ENCODE data around the gene ARPC1B. TPM values are rescaled to one million over a fixed set of nuclear protein-coding genes. Genes with fewer than 3 reads are reported as not detected.
"Not testable (repeated sequence)": the region's sequence is repeated elsewhere in the genome, so short reads cannot be mapped to it uniquely, and the experiment has no call there.

The ARPC1B gene
- polyA plus RNA-seq, 1 donor from 2014 or later = 728 TPM

DNA sequence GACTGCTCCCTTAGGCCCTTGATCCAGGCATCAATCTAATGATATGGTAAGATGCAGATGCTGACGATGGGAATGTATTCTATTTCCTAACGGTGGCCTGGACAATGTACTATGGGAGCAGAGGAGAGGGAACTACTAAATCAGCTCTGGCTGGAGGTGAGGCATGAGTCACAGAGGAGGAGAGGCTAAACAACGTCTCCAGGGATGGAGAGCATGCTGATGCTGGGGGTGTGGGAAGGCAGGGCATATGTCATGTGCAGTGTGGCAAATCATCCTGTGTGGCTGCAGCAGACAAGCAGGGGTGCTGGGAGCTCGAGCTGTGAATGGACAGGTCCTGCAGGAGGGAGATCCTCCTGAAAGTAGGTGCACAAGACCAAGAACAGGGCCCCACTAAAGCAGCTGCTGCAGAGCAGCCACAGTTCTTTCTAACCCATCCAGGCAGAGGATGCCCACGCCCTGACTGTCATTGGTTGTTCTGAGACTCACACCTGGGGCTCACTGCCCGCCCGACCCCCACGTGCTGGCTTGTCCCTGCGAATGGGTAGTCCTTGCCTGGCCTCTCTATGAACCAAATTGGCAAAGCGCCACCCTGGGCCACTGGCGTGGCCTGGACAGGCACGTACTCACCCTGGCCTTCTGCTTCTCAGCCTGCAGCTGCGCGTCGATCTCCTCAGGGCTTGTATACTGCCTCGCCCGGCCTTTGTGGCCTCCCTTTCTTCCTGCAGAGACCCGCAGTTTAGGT lies 29.9 kb downstream of the ARPC1B start:
- H3K4me1 Mint-ChIP-seq = peaks cover 21 to 24% (median 23%) of the 10 kb centered on the region in 3 donors
- peak overlapping the region in 2 of 4 donors; percentile 38 to 55 for H3K4me3 Mint-ChIP-seq
- no peaks in the 10 kb centered on the region for H3K9me3 Mint-ChIP-seq
- peaks cover 4% of the 10 kb centered on the region for H3K36me3 Mint-ChIP-seq
- H3K27me3 Mint-ChIP-seq = no peaks in the 10 kb centered on the region
- H3K27ac Mint-ChIP-seq = peak overlapping the region; percentile 29 to 78 (median 65)

DNA sequence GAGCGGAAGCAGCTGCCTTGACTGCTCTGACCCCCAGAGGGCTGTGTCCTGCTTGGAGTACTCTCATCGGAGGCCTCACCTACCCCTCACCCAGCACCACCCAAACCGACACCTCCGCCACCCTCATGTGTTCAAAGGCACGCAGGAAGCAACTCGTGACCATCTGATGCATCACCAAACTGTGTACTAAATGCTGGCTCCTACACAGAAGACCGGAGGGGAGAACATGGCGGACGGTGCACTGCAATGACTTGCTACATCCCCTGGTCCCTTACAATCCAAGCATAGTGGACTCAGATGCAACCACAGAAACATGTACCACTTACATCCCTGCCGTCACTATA lies 30.4 kb downstream of the ARPC1B start:
- peaks cover 23 to 24% (median 24%) of the 10 kb centered on the region in 3 donors for H3K4me1 Mint-ChIP-seq
- H3K27ac Mint-ChIP-seq = peak overlapping the region in 1 of 3 donors; percentile 58
- no peaks in the 10 kb centered on the region for H3K27me3 Mint-ChIP-seq
- peaks cover 4% of the 10 kb centered on the region for H3K36me3 Mint-ChIP-seq
- H3K9me3 Mint-ChIP-seq = no peaks in the 10 kb centered on the region
- peak overlapping the region in 2 of 4 donors; percentile 39 to 55 for H3K4me3 Mint-ChIP-seq

DNA sequence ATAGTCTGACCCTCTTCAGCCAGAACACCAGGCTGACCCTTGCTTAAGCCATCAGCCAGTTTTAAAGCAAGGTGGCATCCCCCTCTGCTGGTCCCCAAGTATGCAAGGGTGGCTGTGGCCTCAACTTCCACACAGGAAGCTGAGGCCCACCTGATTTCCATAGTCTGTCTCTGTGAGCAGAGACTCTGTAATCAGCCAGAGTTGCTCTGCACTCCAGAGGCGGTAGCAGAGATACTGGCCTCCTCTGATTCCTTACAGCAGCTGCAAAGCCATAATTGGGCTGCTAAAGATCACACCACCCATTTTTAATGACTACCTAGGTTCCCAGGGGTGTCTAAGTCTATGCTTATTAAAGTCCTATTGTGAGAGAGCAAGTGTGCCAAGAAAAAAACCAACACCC lies 32.0 kb downstream of the ARPC1B start:
- Mint-ChIP-seq H3K36me3 (peaks cover 7% of the 10 kb centered on the region), H3K27me3 (no peaks in the 10 kb centered on the region), H3K4me3 (peak overlapping the region; percentile 18 to 100 (median 86)), H3K9me3 (no peaks in the 10 kb centered on the region), H3K4me1 (peaks cover 27 to 32% (median 29%) of the 10 kb centered on the region in 3 donors), H3K27ac (peak overlapping the region in 2 of 3 donors; percentile 63 to 98)

DNA sequence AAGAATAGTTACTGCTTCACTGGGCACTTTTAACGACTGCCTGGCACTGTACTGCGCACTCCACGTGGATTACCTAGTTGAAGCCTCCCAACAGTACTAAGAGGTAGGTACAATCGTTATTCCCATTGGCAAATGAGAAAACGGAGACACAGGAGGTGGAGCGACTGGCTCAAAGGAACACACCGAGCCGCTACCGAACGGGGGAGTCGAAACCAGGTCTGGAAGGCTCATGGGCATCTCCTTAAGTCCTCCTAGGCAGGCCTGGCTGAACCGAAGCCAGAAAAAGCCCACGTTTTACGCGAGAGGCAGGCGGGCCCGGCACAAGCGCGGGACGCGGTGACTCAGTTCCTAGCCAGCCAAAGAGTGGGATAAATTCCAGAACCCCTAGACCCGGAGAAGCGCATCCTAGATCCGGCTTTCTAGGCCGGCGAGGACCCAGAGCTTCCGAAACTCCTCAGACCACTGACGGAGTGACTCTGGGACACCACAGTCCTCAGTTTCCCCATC lies 33.4 kb downstream of the ARPC1B start:
- H3K27ac Mint-ChIP-seq = peak overlapping the region; percentile 97 to 99 (median 98)
- peaks cover 7% of the 10 kb centered on the region for H3K36me3 Mint-ChIP-seq
- peak overlapping the region; percentile 99 to 100 (median 99) for H3K4me3 Mint-ChIP-seq
- H3K27me3 Mint-ChIP-seq = no peaks in the 10 kb centered on the region
- peaks cover 27 to 32% (median 29%) of the 10 kb centered on the region in 3 donors for H3K4me1 Mint-ChIP-seq
- H3K9me3 Mint-ChIP-seq = no peaks in the 10 kb centered on the region

DNA sequence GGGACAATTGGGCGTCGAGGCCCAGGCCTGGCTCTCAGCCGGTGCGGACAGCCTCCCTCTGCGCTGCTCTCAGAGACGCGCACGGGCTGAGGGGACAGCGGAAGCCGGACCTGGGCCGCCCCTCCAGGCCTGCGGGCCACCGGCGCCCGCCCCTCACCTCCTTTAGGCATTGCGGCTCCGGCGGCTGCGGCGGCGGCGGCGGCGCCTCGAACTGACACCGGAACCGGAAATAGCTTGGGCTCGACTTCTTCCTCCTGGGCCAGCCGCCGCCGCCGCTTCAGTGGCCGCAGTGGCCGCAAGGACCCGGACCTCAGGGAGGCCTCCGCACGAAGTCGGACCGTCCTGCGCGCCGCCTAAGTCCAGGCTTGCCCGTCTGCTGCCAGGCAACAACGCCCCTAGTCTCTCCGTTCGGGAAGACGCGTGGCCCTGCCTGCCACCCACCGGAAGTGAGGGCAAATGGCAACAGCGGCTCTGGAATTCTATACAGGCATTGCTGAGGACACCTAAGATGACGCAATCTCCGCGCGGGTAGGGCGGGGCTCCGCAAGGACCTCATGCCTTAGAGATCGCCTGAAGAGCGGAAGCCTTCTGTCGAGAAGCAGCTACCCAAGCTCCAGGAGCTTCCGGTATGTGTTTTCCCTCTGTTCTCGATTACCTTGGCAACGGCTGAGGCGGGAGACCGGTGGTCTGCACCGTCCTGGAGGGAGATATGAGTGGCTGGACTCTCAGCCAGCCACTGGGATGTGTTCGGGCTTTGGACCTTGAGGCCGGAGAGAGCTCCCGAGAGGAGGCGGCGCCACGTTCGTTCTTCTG lies 34.1 kb downstream of the ARPC1B start, which contains the start of the genes BUD31 and PDAP1:
BUD31 (plus strand) TSS at position 591 of the 813 bp plus-strand sequence. CDS start 2,124 bp downstream, outside the sequence.
PDAP1 (minus strand) TSS at position 219 of the 813 bp plus-strand sequence; CDS start at position 170, 49 bp downstream.
- peaks cover 3% of the 10 kb centered on the region for H3K36me3 Mint-ChIP-seq
- no peaks in the 10 kb centered on the region for H3K27me3 Mint-ChIP-seq
- peak within 1 kb of the TSS; percentile 97 to 99 (median 98) for H3K27ac Mint-ChIP-seq
- no peaks in the 10 kb centered on the region for H3K9me3 Mint-ChIP-seq
- H3K4me1 Mint-ChIP-seq = peaks cover 29 to 32% (median 29%) of the 10 kb centered on the region in 3 donors
- peak within 1 kb of the TSS; percentile 99 to 100 (median 99) for H3K4me3 Mint-ChIP-seq

DNA sequence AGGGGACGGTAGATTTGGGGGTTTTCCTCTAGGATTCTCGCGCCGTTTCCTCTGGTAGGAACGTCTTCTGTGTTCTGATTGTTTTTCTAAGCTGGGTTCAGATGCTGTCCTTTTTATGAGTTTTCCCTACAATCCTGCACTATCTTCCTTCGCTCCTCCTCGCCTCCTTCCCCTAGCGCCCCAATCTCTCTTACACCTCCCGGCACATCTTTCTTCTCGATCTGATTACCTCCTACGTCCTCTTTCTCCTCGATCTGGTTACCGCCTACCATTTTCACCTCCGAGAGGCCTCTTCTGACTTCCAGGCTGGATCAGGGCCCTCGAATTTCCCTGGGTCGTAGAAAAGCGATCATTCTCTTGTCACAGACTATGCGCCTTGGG lies 34.7 kb downstream of the ARPC1B start:
- H3K4me3 Mint-ChIP-seq = peak overlapping the region; percentile 99 to 100 (median 99)
- no peaks in the 10 kb centered on the region for H3K9me3 Mint-ChIP-seq
- peaks cover 25 to 31% (median 29%) of the 10 kb centered on the region in 3 donors for H3K4me1 Mint-ChIP-seq
- peaks cover 3% of the 10 kb centered on the region for H3K36me3 Mint-ChIP-seq
- peak overlapping the region; percentile 97 to 99 (median 98) for H3K27ac Mint-ChIP-seq
- no peaks in the 10 kb centered on the region for H3K27me3 Mint-ChIP-seq

DNA sequence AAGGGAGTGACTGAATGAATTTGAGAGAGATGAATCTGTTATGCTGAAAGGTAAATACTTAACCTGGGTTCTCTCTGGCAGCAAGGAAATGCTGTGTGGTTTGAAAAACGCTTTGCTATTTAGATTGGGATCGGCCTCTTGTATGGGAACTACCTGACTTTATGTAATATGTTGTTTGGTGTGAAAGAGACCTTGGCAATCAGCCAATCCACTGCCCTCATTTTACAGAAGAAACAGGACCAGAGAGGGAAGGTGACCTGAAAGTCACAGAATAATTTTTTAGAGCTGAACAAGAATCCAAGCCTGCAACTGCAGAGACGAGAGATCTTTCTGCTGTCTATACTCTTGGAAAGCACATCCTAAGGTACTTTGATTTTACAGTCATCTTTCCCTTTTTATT lies 35.3 kb downstream of the ARPC1B start:
- H3K27me3 Mint-ChIP-seq = no peaks in the 10 kb centered on the region
- peaks cover 23 to 30% (median 29%) of the 10 kb centered on the region in 3 donors for H3K4me1 Mint-ChIP-seq
- H3K27ac Mint-ChIP-seq = peak overlapping the region; percentile 71 to 98 (median 97)
- H3K4me3 Mint-ChIP-seq = peak overlapping the region; percentile 99 to 100 (median 99)
- H3K9me3 Mint-ChIP-seq = no peaks in the 10 kb centered on the region
- peaks cover 3% of the 10 kb centered on the region for H3K36me3 Mint-ChIP-seq

DNA sequence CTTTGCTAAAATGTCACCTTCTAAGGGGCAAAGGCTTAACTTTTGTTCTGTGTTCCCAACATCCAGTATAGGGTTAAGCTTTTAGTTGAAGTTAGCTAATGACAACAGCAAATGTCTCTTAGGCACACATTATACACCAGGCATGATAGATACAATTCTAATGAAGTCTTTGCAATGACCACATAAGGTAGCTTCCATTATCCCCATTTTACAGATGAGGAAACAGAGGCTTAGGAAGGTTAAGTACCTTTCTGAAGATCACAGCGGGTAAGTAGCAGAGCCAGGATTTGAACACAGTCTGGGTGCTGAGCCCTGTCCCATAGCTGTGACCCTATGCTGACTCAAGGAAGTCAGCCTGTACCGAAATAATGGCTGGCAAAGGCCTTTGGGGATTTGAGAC lies 36.1 kb downstream of the ARPC1B start:
- Mint-ChIP-seq H3K4me1 (peaks cover 23 to 30% (median 29%) of the 10 kb centered on the region in 3 donors), H3K9me3 (no peaks in the 10 kb centered on the region), H3K27ac (peak overlapping the region in 2 of 3 donors; percentile 87 to 98), H3K36me3 (peaks cover 3% of the 10 kb centered on the region), H3K27me3 (no peaks in the 10 kb centered on the region), H3K4me3 (peak overlapping the region; percentile 41 to 100 (median 92))

DNA sequence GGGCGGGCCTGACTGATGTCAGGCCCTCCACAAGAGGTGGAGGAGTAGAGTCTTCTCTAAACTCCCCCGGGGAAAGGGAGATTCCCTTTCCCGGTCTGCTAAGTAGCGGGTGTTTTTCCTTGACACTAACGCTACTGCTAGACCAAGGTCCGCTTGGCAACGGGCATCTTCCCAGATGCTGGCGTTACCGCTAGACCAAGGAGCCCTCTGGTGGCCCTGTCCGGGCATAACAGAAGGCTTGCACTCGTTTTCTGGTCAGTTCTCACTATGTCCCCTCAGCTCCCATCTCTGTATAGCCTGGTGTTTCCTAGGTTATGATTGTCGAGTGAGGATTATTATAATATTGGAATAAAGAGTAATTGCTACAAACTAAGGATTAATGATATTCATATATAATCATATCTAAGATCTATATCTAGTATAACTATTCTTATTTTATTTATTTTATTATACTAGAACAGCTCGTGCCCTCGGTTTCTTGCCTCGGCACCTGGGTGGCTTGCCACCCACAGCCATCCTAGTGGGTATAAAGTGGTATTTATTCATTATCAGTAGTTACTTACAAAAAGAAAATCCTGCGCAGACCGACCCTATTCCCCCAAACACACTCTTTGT lies 41.1 kb downstream of the ARPC1B start:
- not testable (repeated sequence) for H3K27me3 Mint-ChIP-seq, H3K4me3 Mint-ChIP-seq, H3K27ac Mint-ChIP-seq, H3K9me3 Mint-ChIP-seq, H3K36me3 Mint-ChIP-seq, H3K4me1 Mint-ChIP-seq

DNA sequence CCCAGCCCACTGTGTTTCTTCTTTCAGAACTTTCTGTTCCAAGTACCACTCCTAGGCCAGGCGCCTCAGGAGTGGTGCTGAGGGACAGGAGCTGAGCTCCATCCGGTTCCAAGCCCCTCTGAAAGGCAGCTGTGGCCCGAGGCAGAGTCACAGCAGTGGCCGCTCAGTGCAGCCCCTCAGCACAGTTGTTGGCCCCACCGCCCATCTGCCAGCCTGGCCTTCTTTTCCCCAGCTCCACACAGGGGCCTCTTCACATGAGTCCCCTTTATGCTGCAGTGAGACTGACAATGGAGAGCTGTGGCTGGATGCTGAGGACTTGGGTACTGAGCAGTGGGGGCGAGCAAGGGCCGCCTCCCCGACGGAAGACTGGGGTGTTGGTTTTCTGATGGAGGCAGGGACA lies 43.7 kb downstream of the ARPC1B start:
- no peaks in the 10 kb centered on the region for H3K27me3 Mint-ChIP-seq
- H3K4me3 Mint-ChIP-seq = no peak overlapping the region
- peaks cover 8% of the 10 kb centered on the region for H3K36me3 Mint-ChIP-seq
- H3K27ac Mint-ChIP-seq = no peak overlapping the region
- no peaks in the 10 kb centered on the region for H3K9me3 Mint-ChIP-seq
- peaks cover 0 to 3% (median 0%) of the 10 kb centered on the region in 3 donors for H3K4me1 Mint-ChIP-seq

DNA sequence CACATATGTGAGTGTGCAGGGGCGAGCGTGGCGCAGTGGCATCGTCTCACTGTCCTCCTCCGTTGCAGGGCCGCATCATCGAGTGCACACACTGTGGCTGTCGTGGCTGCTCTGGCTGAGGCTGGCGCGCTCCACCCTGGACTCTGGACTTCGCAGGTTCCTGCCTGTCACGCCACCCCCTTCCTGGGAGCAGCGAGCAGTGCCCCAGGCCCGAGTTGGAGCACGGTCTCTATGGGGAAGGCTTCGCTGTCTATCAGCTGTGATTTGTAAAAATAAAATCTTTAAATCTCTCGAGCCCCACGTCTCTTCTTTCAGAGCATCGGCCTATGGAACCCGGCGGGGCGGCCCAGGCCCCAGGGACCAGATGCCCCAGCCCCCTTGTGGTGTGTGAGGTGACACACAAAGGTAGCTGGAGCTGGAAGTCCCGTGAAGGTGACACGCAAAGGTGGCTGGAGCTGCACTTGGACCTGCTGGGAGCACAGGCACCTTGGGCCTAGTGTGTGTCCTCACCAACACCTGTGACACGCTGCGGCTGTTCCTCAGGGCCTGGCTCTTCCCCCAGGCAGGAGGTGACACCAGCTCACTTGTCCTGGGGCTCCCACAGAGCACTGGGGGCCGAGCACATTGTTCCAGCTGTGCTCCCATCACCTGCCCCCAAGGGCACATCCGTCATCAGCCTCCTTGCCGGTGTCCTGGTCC lies 44.9 kb downstream of the ARPC1B start:
- H3K27me3 Mint-ChIP-seq = no peaks in the 10 kb centered on the region
- H3K4me3 Mint-ChIP-seq = no peak overlapping the region
- peak overlapping the region in 1 of 3 donors; percentile 46 for H3K27ac Mint-ChIP-seq
- peaks cover 0 to 4% (median 0%) of the 10 kb centered on the region in 3 donors for H3K4me1 Mint-ChIP-seq
- peaks cover 8% of the 10 kb centered on the region for H3K36me3 Mint-ChIP-seq
- H3K9me3 Mint-ChIP-seq = no peaks in the 10 kb centered on the region

DNA sequence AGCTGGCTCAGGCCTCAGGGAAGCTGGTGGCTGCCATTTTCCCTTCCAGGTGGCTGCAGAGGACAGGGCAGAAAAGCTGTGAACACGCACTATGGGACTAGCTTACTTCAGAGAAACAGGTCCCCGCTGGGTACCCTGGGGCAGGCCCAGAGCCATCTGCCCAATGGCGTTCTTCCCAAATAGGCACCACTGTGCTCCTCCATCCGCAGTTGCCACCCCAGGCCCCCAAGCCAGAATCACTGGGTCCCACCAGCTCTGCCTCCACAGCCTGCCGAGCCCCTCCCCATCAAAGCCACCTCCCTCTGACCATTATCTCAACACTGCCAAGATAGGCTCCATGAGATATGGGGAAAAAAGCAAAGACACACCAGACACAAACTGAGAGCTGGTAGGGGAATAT lies 45.7 kb downstream of the ARPC1B start:
- Mint-ChIP-seq H3K36me3 (peaks cover 8% of the 10 kb centered on the region), H3K27me3 (no peaks in the 10 kb centered on the region), H3K27ac (peak overlapping the region in 1 of 3 donors; percentile 64), H3K4me1 (peaks cover 0 to 4% (median 0%) of the 10 kb centered on the region in 3 donors), H3K9me3 (no peaks in the 10 kb centered on the region), H3K4me3 (no peak overlapping the region)

DNA sequence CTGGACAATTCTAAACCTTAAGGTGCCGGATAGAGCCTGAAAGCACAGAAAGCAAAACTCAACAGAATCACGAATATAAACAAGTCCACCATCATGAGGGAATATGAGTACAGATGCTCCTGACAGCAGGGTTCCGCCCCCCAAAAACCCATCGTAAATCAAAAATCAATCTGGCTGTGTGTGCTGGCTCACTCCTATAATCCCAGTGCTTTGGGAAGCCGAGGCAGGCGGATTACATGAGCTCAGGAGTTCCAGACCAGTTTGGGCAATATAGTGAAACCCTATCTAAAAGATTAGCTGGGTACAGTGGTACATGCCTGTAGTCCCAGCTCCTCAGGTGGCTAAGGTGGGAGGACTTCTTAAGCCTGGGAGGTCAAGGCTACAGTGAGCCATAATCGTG lies 46.5 kb downstream of the ARPC1B start:
- peaks cover 0 to 4% (median 0%) of the 10 kb centered on the region in 3 donors for H3K4me1 Mint-ChIP-seq
- H3K27me3 Mint-ChIP-seq = no peaks in the 10 kb centered on the region
- H3K36me3 Mint-ChIP-seq = peaks cover 7% of the 10 kb centered on the region
- H3K9me3 Mint-ChIP-seq = no peaks in the 10 kb centered on the region
- H3K4me3 Mint-ChIP-seq = no peak overlapping the region
- no peak overlapping the region for H3K27ac Mint-ChIP-seq

DNA sequence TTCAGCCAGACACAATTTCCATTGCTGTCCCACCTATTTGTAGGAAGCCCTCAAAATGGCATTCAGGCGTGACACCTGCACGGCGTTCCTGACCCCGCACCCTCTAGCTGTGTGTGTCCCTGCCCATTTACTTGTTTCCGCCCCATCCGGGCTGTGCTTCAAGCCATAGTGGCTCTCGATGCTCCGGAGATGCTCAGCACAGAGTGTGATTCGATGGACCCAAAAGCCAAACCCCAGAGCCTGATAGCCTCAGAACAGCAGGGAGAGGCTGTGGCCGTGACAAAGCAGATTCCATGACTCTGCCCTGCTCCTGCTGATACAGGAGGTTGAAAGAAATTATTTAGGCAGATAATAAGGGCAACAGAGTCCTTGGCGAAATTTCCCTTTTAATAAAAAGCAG lies 47.7 kb downstream of the ARPC1B start:
- H3K4me1 Mint-ChIP-seq = peaks cover 0 to 3% (median 0%) of the 10 kb centered on the region in 3 donors
- no peaks in the 10 kb centered on the region for H3K9me3 Mint-ChIP-seq
- no peak overlapping the region for H3K4me3 Mint-ChIP-seq
- no peaks in the 10 kb centered on the region for H3K27me3 Mint-ChIP-seq
- H3K27ac Mint-ChIP-seq = peak overlapping the region in 1 of 3 donors; percentile 82
- peaks cover 4% of the 10 kb centered on the region for H3K36me3 Mint-ChIP-seq

All from IgD-negative memory B cell (primary cell).